Upper lobe of left lung (tissue), 6 donors: Measurements from ENCODE around the gene EBF4. TPM values are rescaled to one million over a fixed set of nuclear protein-coding genes. Genes with fewer than 3 reads are reported as not detected.

ENCODE experiments used
- ATAC-seq, 2 donors: fragments of 200-7000 bp; cut with Tn5 transposase; one replicate each; pipeline ENCODE4 v1.9.1; 2022; ENCODE audit warnings: mild to moderate bottlenecking in 2 of 2, moderate library complexity in 2 of 2; ENCODE audit not compliant: low FRiP score in 2 of 2
- DNase-seq, 2 donors: peaks; one replicate each; pipeline ENCODE4 v3.0.0-alpha.2; 2019 to 2020
- H3K27ac ChIP-seq, 4 donors: fragments of 200-600 bp; sonication (generic); one replicate each; pipeline ENCODE4 v1.5.1; 2016 to 2019
- H3K27me3 ChIP-seq, 4 donors: fragments of 200-600 bp; sonication (generic); one replicate each; pipeline ENCODE4 v1.5.1; 2017 to 2019
- H3K36me3 ChIP-seq, 4 donors: fragments of 200-600 bp; sonication (generic); one replicate each; pipeline ENCODE4 v1.5.1; 2016 to 2019
- H3K4me1 ChIP-seq, 4 donors: fragments of 200-600 bp; sonication (generic); one replicate each; pipeline ENCODE4 v1.5.1; 2018 to 2019
- H3K4me3 ChIP-seq, 4 donors: fragments of 200-600 bp; sonication (generic); one replicate each; pipeline ENCODE4 v1.5.1; 2017 to 2019; ENCODE audit warnings: mild to moderate bottlenecking in 2 of 4, moderate library complexity in 1 of 4
- H3K9me3 ChIP-seq, 4 donors: fragments of 200-600 bp; sonication (generic); one replicate each; pipeline ENCODE4 v1.5.1; 2018 to 2019
- CTCF ChIP-seq, 6 experiments: fragments of 450-650 bp in 4 of 6; fragments of 200-600 bp in 2 of 6; sonication (generic) in 2 of 6; IDR thresholded peaks; one replicate each; pipeline ENCODE4 v1.5.1; 2016 to 2019; ENCODE audit warnings: antibody characterized with exemption in 6 of 6
- EP300 ChIP-seq, 4 donors: sonication (generic); formaldehyde crosslinking; IDR thresholded peaks; one replicate each; pipeline ENCODE4 v1.5.1; 2017; ENCODE audit warnings: antibody characterized with exemption in 4 of 4, control low read depth in 2 of 4
- POLR2A ChIP-seq, 4 donors: fragments of 450-650 bp; IDR thresholded peaks; one replicate each; pipeline ENCODE4 v1.5.1; 2016 to 2017; ENCODE audit warnings: antibody characterized with exemption in 4 of 4, mild to moderate bottlenecking in 2 of 4
- POLR2AphosphoS5 ChIP-seq, 2 donors: sonication (generic); formaldehyde crosslinking; IDR thresholded peaks; one replicate each; pipeline ENCODE4 v1.5.1; 2017; ENCODE audit warnings: antibody characterized with exemption in 2 of 2
- WGBS, 2 donors: methylation state at CpG; one replicate each; pipeline ENCODE4 v1.1.5; 2017 to 2018; 5-methylcytosine and 5-hydroxymethylcytosine counted together
- total RNA-seq, 6 donors: library from RNA; depleted of rRNA in 4 of 6; stranded (reverse); fragments of >200 nt in 4 of 6; gene quantifications; one replicate each; pipeline versions ENCODE4 v1.1.0 to v1.2.1, GENCODE V29; 2016 to 2021
- donor health status: DM: no; HTN: no; CAD: no; lungs with moderate emphysema.
- donor health status: DM: no; HTN: yes; CAD: no; lungs with severe emphysema.

The EBF4 gene
- total RNA-seq, 6 donors from 2014 or later, result 7.8 to 23.7 (median 12.9) TPM

DNA sequence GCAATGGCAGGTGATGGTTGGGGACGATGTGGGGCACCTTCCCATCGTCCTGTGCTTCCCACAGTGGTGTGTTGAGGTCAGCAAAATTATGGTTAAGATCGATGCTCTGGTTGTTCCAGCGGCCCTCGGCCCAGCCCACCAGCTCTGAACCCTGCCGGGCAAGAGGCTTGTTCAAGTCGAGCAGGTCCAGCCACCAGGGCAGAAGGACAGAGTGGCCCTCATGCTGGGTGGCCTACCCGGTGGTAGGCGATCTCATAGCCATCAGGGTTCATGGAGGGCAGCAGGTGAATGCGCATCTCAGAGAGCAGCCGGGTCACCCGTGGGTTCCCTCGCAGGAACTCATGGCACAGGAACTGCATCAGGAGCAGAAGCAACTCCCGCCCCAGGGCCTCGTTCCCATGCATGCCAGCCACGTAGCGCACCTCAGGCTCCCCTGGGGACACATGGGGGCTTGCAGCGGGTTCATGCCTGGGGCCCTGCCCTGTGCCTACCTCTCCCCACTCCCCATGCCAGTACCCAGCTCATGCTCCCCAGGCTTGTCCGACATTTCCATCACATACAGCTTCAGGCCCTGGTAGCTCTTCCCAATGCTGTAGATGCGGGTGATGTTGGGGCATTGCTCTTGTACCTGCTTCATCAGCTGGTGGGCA, 103.6 kb downstream of the EBF4 start:
- Histone ChIP-seq H3K4me1 (peaks cover 12 to 18% (median 17%) of the 10 kb centered on the region in 4 donors), H3K4me3 (no peak overlapping the region), H3K27me3 (peaks cover 0 to 23% (median 9%) of the 10 kb centered on the region in 4 donors), H3K9me3 (no peaks in the 10 kb centered on the region), H3K27ac (no peak overlapping the region), H3K36me3 (no peaks in the 10 kb centered on the region)
- TF ChIP-seq POLR2AphosphoS5 (IDR thresholded peaks at IDR 0.05) (no peak), EP300 (IDR thresholded peaks at IDR 0.05) (no peak), CTCF (IDR thresholded peaks at IDR 0.05) (no peak), POLR2A (IDR thresholded peaks at IDR 0.05) (no peak)
- DNase-seq (peak in 1 of 2 donors; percentile 60), ATAC-seq (no peak)
- 92 to 96% methylated on average over 9 to 20 of the region's 20 CpGs for WGBS, 2 donors

- DNase-seq (peak in 1 of 2 donors; percentile 45), ATAC-seq (no peak)
- Histone ChIP-seq H3K27me3 (peaks cover 0 to 27% (median 9%) of the 10 kb centered on the region in 4 donors), H3K4me3 (no peak overlapping the region), H3K27ac (no peak overlapping the region), H3K36me3 (no peaks in the 10 kb centered on the region), H3K4me1 (peaks cover 14 to 21% (median 18%) of the 10 kb centered on the region in 4 donors), H3K9me3 (no peaks in the 10 kb centered on the region)
- WGBS, 2 donors, result 83 to 84% methylated on average over 13 to 16 of the region's 16 CpGs
- no peak for TF ChIP-seq POLR2A (IDR thresholded peaks at IDR 0.05)
Measured at GRCh38 chr20:2797136-2797983, 104.8 kb downstream of the EBF4 start.

DNA sequence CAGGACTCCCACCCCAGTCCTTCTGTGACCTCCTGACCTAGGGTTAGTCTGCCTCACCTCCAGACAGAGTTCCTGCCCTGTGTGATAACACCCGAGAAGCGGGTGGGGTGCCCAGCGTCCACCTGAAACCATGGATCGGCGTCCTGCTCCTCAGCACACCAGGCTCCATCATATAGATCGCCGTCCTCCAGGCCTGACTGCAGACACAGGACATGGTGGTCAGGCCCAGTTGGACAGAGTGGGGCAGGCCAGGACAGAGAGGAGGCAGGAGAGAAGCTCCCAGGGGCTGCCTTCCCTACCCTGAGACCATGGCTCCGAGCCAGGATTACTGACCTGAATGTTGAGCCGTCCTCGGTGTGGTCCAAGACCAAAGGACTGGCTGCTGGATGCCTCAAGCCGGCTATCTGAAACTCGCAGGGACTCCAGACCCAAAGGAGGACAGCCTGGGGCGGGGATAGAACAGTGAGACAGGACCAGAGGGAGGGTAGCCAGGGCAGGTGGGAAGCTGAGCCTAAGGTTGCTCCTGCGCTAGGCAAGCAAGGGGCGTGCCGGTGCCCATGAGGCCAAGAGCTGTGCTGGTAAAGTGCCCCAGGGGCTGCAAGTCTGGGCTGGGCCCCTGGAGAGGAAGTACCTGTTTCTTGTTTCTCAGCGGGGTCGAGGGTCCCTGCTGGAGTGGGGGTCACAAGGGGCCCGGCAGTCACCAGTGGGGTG, 105.7 kb downstream of the EBF4 start:
- WGBS, 2 donors, result 90 to 92% methylated on average over 16 to 19 of the region's 19 CpGs
- peaks cover 14 to 21% (median 18%) of the 10 kb centered on the region in 4 donors for H3K4me1 ChIP-seq
- ATAC-seq, result no peak
- peak in 1 of 2 donors; percentile 57 for DNase-seq
- no peak overlapping the region for H3K4me3 ChIP-seq
- no peak overlapping the region for H3K27ac ChIP-seq
- no peaks in the 10 kb centered on the region for H3K36me3 ChIP-seq
- peaks cover 0 to 27% (median 9%) of the 10 kb centered on the region in 4 donors for H3K27me3 ChIP-seq
- no peak for TF ChIP-seq CTCF (IDR thresholded peaks at IDR 0.05)
- TF ChIP-seq EP300 (IDR thresholded peaks at IDR 0.05), result no peak
- TF ChIP-seq POLR2A (IDR thresholded peaks at IDR 0.05), result no peak
- TF ChIP-seq POLR2AphosphoS5 (IDR thresholded peaks at IDR 0.05), result no peak
- no peaks in the 10 kb centered on the region for H3K9me3 ChIP-seq

DNA sequence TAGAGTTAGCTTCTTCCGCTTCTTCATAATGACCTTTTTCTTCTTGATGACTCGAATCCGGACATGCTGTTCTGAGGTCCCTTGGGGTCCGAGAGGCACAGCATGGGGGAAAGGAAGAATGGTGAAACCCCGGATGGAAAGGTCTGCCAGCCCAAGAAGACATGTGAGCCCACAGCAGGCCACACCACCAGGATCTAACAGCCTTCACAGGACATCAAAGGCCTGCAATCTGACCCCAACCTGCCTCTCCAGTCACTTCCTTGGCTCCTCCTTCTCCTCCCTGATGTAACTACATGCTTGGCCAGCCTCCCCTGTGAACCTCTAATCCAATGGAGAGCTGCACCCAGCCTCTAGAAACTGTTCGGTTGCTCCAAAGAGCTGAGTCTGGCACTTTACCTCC, 106.2 kb downstream of the EBF4 start:
- Histone ChIP-seq H3K27ac (no peak overlapping the region), H3K27me3 (peaks cover 0 to 27% (median 9%) of the 10 kb centered on the region in 4 donors), H3K9me3 (no peaks in the 10 kb centered on the region), H3K4me1 (peaks cover 14 to 21% (median 18%) of the 10 kb centered on the region in 4 donors), H3K36me3 (no peaks in the 10 kb centered on the region), H3K4me3 (no peak overlapping the region)
- no peak for DNase-seq
- WGBS, 2 donors, result 72 to 84% methylated on average over 4 to 6 of the region's 6 CpGs
- TF ChIP-seq CTCF (IDR thresholded peaks at IDR 0.05) (no peak), EP300 (IDR thresholded peaks at IDR 0.05) (no peak), POLR2A (IDR thresholded peaks at IDR 0.05) (no peak), POLR2AphosphoS5 (IDR thresholded peaks at IDR 0.05) (no peak)
- no peak for ATAC-seq

- Histone ChIP-seq H3K4me1 (peaks cover 14 to 21% (median 18%) of the 10 kb centered on the region in 4 donors), H3K9me3 (no peaks in the 10 kb centered on the region), H3K4me3 (peak overlapping the region in 1 of 4 donors; percentile 20), H3K27ac (no peak overlapping the region), H3K36me3 (no peaks in the 10 kb centered on the region), H3K27me3 (peaks cover 0 to 27% (median 9%) of the 10 kb centered on the region in 4 donors)
- TF ChIP-seq POLR2A (IDR thresholded peaks at IDR 0.05) (no peak), CTCF (IDR thresholded peaks at IDR 0.05) (no peak), EP300 (IDR thresholded peaks at IDR 0.05) (no peak), POLR2AphosphoS5 (IDR thresholded peaks at IDR 0.05) (no peak)
- peak in 1 of 2 donors; percentile 63 for DNase-seq
- WGBS, 2 donors, result 46 to 67% methylated on average over 9 of the region's 9 CpGs
- no peak for ATAC-seq
Measured at GRCh38 chr20:2799271-2799670, 106.7 kb downstream of the EBF4 start.
